ENCODE data around the gene ZSCAN10. TPM values are rescaled to one million over a fixed set of nuclear protein-coding genes. Genes with fewer than 3 reads are reported as not detected.

The ZSCAN10 gene
- total RNA-seq, 1 experiment from 2014 or later, result 0.76 TPM

- no peak for DNase-seq (ENCODE audit: low read depth, low spot score)
- intact Hi-C loops (cut with micrococcal nuclease), result no loop called here
- RAD21 ChIA-PET (ENCODE audit: low non-redundant PET in 1 of 2, low total read pairs in 2 of 2, uncharacterized antibody in 2 of 2, unreplicated experiment in 2 of 2), result no interaction called here
- Histone ChIP-seq H3K4me1 (ENCODE audit: control insufficient read depth in 1 of 2, insufficient read depth in 2 of 2, low read length in 2 of 2) (no peaks in the 10 kb centered on the region), H2AFZ (ENCODE audit: low read depth, low read length, poor library complexity, severe bottlenecking) (no peak overlapping the region), H3K9ac (ENCODE audit: low read length) (no peak overlapping the region), H3K36me3 (ENCODE audit: control insufficient read depth in 1 of 2, insufficient read depth in 2 of 2, low read length in 2 of 2) (no peaks in the 10 kb centered on the region), H3K4me3 (replicated peaks in 1 of 2; ENCODE audit: low read depth in 1 of 2, low read length in 2 of 2) (no peak overlapping the region), H3K79me2 (ENCODE audit: insufficient read depth, low read length) (no peaks in the 10 kb centered on the region), H3K9me3 (ENCODE audit: control insufficient read depth in 1 of 2, insufficient read depth in 1 of 2, low read depth in 1 of 2, low read length in 2 of 2) (no peaks in the 10 kb centered on the region), H3K9me2 (ENCODE audit: insufficient read depth) (no peaks in the 10 kb centered on the region), H3K4me2 (ENCODE audit: low read length) (no peak overlapping the region), H4K20me1 (ENCODE audit: insufficient read depth) (no peaks in the 10 kb centered on the region), H3K27ac (ENCODE audit: low read depth, low read length) (no peak overlapping the region), H3K27me3 (ENCODE audit: insufficient read depth, low read length) (no peaks in the 10 kb centered on the region)
- TF ChIP-seq EGR1 (IDR thresholded peaks at IDR 0.05; ENCODE audit: low read depth), result no peak
- no peak for TF ChIP-seq REST (IDR thresholded peaks at IDR 0.05; ENCODE audit: low read depth)
- no peak for TF ChIP-seq SIN3A (IDR thresholded peaks at IDR 0.05; ENCODE audit: low read depth)
- no peak for TF ChIP-seq JUND (IDR thresholded peaks at IDR 0.05)
- TF ChIP-seq ZNF274 (IDR thresholded peaks at IDR 0.05; ENCODE audit: low read depth, low read length), result no peak
- TF ChIP-seq, protein P1, sequence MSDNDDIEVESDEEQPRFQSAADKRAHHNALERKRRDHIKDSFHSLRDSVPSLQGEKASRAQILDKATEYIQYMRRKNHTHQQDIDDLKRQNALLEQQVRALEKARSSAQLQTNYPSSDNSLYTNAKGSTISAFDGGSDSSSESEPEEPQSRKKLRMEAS (IDR thresholded peaks at IDR 0.05), result no peak
- TF ChIP-seq ATF3 (IDR thresholded peaks at IDR 0.05), result no peak
- no peak for TF ChIP-seq EZH2 (IDR thresholded peaks at IDR 0.05)
- no peak for TF ChIP-seq SRF (IDR thresholded peaks at IDR 0.05; ENCODE audit: low read depth)
- TF ChIP-seq POLR2AphosphoS5 (IDR thresholded peaks at IDR 0.05; ENCODE audit: low read depth, low read length), result no peak
- ATAC-seq, result no peak
- BruUV-seq (replicated peaks), result no TSS peak
- POLR2A ChIA-PET, result no interaction called here
- CTCF ChIA-PET, result no interaction called here
These were observed 10.0 kb downstream of the ZSCAN10 start for GRCh38 chr16:3088925-3089716.

Measured in HCT116 (cell line).